ENCODE measurements around the gene ZNF780B.
A peak's percentile ranks its signal among the peaks of the same experiment; 100 is the strongest.
"Not testable (repeated sequence)": the region's sequence is repeated elsewhere in the genome, so short reads cannot be mapped to it uniquely, and the experiment has no call there.

The ZNF780B gene

GRCh38 chr19:40055832-40056504 is at the start of gene ZNF780B:
ZNF780B (minus strand) TSS chr19:40056231; CDS start chr19:40050332, 5,899 bp downstream.
- peak; percentile 55 for DNase-seq (ENCODE audit: low spot score)

GRCh38 chr19:40104754-40105153 is 48.7 kb upstream of the ZNF780B start:
- DNase-seq (ENCODE audit: low spot score), result no peak

- no peak for DNase-seq (ENCODE audit: low spot score)
These were observed 47.6 kb upstream of the ZNF780B start for GRCh38 chr19:40103600-40103999.

- DNase-seq (ENCODE audit: low spot score), result no peak
These were observed 45.8 kb upstream of the ZNF780B start for GRCh38 chr19:40101813-40102212.

DNA sequence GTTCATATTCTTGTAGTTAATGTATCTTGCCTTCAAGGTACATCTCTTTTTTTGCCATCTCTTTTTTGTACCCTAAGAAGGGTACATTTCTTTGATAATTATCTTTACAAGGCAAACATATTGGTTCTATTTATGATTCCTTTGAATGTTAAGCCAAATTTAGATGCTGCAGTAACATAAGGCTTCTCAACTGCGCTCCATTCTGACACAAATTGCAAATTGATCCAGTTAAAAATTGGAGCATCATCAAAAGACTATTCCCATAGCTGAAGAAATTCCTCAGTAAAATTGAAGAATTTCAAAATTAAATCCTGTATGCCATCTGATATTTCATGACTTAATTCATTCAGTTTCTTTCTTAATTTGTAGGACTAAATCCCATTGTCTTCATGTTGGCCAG is 37.4 kb upstream of the ZNF780B start:
- DNase-seq (ENCODE audit: low spot score), result no peak

DNA sequence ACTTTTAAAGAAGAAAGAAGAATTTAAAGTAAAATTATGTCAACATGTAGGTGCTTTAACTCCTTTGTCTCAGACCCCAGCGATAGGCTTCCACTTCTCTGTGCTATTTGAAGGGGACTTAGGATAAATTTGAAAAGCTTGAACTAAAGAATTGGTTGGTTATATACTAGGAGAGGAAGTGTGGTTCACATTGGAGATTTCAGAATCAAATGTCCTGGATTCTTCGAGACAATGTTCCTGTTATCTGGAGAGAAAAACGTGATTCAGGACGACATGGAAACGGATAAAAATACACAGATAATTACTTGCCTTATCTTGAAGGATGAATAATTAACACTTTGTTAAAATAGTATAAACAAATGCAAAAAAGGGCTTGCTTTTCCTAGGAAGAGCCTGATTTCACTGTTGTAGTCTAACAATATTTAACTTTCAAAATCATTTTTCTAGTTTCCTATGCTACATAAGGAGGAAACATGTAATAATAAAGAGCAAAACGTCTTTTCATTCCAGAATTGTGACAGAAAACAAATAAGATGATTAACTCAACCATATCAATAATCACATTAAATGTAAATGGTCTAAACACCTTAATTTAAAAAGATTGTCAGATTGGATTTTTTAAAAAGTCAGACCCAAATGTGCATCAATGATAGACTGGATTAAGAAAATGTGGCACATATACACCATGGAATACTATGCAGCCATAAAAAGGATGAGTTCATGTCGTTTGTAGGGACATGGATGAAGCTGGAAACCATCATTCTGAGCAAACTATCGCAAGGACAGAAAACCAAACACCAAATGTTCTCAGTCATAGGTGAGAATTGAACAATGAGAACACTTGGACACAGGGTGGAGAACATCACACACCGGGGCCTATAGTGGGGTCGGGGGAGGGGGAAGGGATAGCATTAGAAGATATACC is 35.4 kb upstream of the ZNF780B start:
- DNase-seq (ENCODE audit: low spot score), result no peak

GRCh38 chr19:40090241-40091204 is 34.5 kb upstream of the ZNF780B start, which contains the start of gene ZNF780A:
ZNF780A (minus strand) TSS chr19:40090943; CDS start chr19:40084753, 6,190 bp downstream.
- peak; percentile 78 for DNase-seq (ENCODE audit: low spot score)

- peak; percentile 1 for DNase-seq (ENCODE audit: low spot score)
These were observed 33.4 kb upstream of the ZNF780B start for GRCh38 chr19:40089462-40089861.

GRCh38 chr19:40088299-40089047 is 32.4 kb upstream of the ZNF780B start:
- no peak for DNase-seq (ENCODE audit: low spot score)

GRCh38 chr19:40084948-40085347 is 28.9 kb upstream of the ZNF780B start:
- DNase-seq (ENCODE audit: low spot score), result no peak

- DNase-seq (ENCODE audit: low spot score), result peak; percentile 5
These were observed 25.4 kb upstream of the ZNF780B start for GRCh38 chr19:40081411-40081810.

DNA sequence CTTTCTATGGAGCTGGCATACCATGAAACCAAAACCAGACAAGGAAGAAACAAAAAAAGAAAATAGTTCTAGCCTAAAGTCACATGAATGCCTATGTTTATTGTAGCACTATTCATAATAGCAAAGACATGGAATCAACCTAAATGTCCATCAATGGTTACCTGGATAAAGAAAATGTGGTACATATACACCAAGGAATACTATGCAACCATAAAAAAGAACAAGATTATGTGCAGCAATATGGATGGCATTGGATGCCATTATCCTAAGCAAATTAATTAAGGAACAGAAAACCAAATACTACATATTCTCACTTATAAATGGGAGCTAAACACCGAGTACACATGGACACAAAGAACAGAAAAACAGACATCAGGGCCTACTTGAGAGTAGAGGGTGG is 24.3 kb upstream of the ZNF780B start:
- DNase-seq (ENCODE audit: low spot score), result no peak

- no peak for DNase-seq (ENCODE audit: low spot score)
These were observed 22.3 kb upstream of the ZNF780B start for GRCh38 chr19:40078377-40078776.

- no peak for DNase-seq (ENCODE audit: low spot score)
These were observed 14.0 kb upstream of the ZNF780B start for GRCh38 chr19:40070058-40070457.

DNA sequence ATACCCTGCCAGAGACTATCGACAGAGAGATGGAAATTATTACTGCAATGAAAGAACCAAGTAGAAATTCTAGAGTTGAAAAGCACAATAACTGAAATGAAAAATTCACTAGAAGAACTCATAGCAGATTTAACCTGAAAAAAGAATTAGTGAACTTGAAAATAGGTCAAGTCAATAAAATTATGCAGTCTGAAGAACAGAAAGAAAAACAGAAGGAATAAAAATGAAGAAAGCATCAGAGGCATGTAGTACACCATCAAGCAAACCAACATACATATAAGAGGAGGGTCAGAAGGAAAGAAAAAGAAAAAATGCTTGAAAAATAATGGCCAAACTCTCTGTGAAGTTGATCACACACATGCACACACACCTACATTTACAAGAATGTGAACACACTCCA is 3.6 kb upstream of the ZNF780B start:
- no peak for DNase-seq (ENCODE audit: low spot score)

GRCh38 chr19:40057166-40057565 is 1.1 kb upstream of the ZNF780B start:
- DNase-seq (ENCODE audit: low spot score), result no peak

GRCh38 chr19:40056505-40056904 is 474 bp upstream of the ZNF780B start:
- DNase-seq (ENCODE audit: low spot score), result no peak

DNA sequence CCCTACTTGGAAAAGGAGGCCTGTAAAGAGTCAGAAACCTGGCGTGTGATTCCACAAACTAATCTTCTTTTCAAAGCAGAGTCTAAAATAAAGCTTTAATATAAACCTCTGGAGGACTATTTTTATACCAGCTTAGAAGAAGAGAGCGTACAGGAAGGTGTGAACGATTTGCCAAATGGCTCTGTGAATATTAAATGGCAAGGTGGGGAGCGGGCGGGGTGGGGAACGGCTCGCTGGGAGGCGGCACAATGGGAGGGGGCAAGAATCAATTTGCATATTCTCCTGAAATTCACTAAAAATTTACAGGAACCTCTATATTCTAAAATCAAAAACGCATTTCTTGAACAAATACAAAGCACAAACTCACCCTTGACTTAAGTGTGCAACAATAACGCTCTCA is 982 bp downstream of the ZNF780B start:
- no peak for DNase-seq (ENCODE audit: low spot score)

DNA sequence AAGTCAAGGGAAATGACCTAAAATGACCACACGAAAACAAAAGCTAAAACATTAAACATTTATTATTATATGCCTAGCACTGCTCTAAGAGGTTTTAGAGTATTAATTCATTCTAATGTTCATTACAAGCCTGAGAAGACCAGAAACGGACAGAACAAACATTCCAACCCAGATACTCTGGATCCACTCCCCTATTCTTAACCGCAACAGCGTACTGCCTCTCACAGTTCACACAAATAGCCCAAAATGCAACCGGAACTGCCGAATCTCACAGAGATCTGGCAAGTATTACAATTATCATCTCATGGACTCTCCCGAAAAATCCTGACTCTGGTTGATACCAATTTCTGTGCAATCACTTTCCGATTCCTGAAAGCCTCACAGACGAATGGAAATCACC is 1.4 kb downstream of the ZNF780B start:
- DNase-seq (ENCODE audit: low spot score), result no peak

- DNase-seq (ENCODE audit: low spot score), result no peak
These were observed 2.5 kb downstream of the ZNF780B start for GRCh38 chr19:40053491-40053890.

DNA sequence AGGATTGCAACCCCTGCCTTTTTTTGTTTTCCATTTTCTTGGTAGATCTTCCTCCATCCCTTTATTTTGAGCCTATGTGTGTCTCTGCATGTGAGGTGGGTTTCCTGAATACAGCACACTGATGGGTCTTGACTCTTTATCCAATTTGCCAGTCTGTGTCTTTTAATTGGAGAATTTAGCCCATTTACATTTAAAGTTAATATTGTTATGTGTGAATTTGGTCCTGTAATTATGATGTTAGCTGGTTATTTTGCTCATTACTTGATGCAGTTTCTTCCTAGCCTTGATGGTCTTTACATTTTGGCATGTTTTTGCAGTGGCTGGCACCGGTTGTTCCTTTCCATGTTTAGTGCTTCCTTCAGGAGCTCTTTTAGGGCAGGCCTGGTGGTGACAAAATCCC is 14.3 kb downstream of the ZNF780B start:
- not testable (repeated sequence) for DNase-seq (ENCODE audit: low spot score)

Data from globus pallidus (tissue), 1 donor.